NK-92 treated with Interleukin-12 subunit alpha and Interleukin-12 subunit beta, amount 100 ng/mL, for 24 hours (cell line): Measurements from ENCODE around the gene MBD3.
"Not testable (repeated sequence)": the region's sequence is repeated elsewhere in the genome, so short reads cannot be mapped to it uniquely, and the experiment has no call there.

Experiments
- DNase-seq: peaks from one replicate; lab custom pipeline; 2025; lab: John Stamatoyannopoulos, UW

Gene MBD3

DNA sequence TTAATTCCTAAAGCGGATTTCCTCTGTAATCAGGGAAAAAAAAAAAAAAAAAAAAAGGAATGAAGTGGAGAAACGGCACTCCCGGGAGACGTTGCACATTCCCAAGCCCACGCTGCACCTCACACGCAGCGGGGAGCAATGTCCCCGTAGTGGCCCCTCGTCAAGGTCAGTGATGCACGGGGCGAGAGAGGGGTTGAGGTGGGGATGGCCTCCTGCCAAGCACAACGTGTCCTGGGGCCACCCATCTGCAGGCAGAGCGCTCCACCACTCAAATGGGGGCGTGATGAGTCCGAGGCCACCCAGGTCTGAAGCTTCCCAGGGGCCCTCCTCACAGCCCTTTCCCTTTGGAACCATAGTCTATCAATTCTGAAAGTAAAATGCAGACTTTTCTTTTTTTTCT lies 53.7 kb downstream of the MBD3 start:
- no peak for DNase-seq

DNA sequence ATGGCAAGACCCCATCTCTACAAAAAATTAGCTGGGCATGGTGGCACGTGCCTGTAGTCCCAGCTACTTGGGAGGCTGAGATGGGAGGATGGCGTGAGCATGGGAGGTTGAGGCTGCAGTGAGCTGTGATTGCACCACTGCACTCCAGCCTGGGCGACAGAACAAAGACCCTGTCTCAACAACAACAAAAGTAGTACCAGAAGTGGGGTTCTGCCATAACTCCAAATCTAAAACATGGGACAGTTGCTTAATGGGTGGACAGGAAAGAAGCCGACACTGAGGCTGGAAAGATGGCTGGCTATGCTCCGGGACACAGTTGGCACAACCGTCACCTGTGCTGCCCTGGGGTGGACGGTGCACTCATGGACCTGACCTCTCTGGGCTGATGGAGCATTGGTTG lies 57.0 kb downstream of the MBD3 start:
- DNase-seq, result not testable (repeated sequence)

DNA sequence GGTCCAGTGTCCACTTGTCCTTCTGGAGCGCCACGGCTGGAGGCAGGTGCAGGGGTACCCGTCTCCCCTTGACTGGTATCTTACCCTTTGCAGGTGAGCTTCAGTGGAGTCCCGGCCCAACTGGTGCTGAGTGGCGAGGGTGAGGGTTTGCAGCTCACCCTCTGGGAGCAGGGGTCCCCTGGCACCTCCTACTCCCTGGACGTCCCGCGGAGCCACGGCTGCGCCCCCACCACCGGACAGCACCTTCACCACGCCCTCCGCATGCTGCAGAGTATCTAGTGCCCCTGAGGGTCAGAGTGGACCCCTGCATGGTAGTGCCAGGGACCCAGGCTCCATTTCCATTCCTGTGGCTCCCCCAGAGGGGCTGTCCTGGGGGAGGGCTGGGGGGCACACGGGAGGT lies 57.7 kb downstream of the MBD3 start:
- no peak for DNase-seq

GRCh38 chr19:1533510-1534150 lies 59.0 kb downstream of the MBD3 start:
- DNase-seq, result no peak

GRCh38 chr19:1532003-1532402 lies 60.7 kb downstream of the MBD3 start:
- DNase-seq, result no peak

DNA sequence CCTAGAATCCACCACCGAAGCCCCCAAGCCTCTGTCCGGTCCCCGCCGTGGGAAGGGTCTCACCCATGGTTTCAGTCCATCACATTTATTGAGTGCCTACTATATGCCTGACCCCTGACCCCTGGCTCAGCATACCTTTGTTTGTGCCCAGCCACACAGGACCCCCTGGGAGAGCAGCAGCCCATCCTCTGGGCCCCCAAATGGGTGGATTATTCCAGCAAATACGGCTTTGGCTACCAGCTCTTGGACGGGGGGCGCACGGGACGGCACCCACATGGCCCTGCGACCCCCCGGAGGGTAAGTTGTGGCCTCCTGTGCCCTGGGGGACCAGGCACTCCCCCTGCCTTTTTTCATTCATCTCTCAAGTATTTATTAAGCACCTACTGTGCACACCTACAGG lies 61.1 kb downstream of the MBD3 start:
- no peak for DNase-seq

- DNase-seq, result not testable (repeated sequence)
Measured at GRCh38 chr19:1530856-1531255, 61.8 kb downstream of the MBD3 start.

- DNase-seq, result no peak
Measured at GRCh38 chr19:1529430-1529816, 63.2 kb downstream of the MBD3 start.

DNA sequence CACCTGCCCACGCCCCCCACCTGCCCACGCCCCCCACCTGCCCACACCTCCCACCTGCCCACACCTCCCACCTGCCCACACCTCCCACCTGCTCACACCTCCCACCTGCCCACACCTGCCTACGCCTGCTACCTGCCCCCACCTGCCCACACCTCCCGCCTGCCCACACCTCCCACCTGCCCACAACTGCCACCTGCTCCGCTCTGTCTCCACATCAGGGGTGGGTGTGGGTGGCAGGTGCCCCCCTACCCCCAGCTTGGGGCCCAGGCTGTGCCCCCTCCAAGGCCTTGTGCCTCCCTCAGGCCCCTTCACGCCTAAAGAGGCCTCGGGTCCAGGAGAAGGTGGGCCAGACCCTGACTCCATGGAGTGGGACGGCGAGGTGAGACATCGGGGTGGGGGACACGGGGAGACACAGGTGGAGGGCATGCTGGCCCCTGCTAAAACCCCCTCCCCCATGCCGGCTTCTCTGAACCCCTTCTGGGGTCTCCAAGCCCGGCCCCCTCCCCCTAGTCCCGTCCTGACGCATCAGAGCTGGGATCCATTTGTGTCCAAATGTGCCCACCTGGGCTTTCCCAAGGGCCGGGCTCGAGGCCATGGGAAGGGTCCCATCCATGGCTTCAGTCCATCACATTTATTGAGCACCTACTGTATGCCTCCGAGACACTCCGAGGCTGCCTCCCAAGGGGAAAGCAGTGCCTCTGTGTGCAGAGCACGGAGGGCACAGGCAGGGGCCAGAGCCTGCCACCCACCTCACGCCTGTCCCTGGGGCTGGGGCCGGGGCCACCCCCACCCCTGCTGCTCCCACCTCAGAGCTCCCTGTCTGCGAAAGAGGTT lies 63.9 kb downstream of the MBD3 start:
- no peak for DNase-seq

GRCh38 chr19:1527650-1528309 lies 64.9 kb downstream of the MBD3 start:
- DNase-seq, result no peak

DNA sequence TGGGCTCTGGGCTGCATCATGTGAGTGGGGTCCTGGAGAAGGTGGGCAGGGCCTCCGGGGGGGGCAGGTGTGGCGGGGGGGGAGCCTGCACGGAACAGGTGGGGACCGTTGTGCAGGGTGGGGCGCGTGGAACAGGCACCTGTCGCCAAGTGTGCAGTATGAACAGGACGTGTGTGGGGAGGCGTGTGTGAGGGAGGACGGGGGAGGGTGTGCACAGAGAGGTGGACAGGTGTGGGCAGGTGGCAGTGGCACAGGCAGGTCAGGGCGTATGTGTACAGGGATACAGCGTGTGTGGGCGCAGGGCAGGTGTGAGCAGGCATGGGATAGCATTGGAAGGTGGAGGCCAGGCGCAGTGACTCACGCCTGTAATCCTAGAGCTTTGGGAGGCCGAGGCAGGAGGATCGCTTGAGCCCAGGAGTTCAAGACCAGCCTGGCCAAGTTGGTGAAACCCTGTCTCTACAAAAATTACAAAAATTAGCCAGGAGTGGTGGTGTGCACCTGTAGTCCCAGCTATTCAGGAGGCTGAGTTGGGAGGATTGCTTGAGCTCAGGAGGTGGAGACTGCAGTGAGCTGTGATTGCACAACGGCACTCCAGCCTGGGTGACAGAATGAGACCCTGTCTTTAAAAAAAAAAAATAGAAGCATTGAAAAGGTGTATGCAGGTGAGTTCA lies 65.6 kb downstream of the MBD3 start:
- DNase-seq, result no peak

- DNase-seq, result no peak
Measured at GRCh38 chr19:1526066-1526778, 66.4 kb downstream of the MBD3 start.

DNA sequence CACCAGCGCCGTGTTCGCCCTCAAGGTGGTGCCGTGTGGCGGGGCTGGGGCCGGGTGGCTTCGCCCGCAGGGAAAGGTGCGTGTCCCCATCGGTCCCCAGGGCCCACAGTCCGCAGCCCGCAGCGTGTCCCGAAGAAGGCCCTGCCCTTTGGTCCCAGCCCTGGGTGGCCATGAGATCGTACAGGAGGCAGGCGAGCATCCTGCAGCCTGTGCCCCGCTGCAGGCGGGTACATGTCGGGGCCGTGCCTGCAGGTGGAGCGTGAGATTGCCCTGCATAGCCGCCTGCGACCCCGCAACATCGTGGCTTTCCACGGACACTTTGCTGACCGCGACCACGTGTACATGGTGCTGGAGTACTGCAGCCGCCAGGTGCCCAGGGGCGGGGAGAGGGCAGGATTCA lies 67.3 kb downstream of the MBD3 start:
- DNase-seq, result no peak

DNA sequence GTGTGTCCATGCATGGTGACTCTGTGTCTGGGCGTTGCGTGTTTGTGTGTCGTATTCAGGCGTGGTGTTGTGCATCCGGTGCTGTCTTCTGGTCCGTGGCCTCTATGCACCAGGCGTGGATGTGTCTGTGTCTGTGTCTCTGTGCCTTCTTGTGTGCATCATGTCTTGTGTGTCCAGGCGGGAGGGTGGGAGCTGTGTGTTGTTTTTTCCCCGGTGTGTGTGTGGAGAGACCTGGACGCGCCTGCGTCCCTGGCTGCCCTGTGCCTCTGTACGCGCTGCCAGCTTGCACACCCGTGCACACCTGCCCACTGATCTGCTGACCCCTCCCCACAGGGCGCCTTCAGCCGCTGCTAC lies 67.7 kb downstream of the MBD3 start:
- DNase-seq, result no peak

- no peak for DNase-seq
Measured at GRCh38 chr19:1524287-1524971, 68.2 kb downstream of the MBD3 start.
